ENCODE results near the gene GLYAT.

GRCh38 chr11:58765078-58765477, 33.3 kb upstream of the GLYAT start:
- TF ChIP-seq CTCF (IDR thresholded peaks at IDR 0.05; ENCODE audit: low read depth, low read length) (no peak), EZH2phosphoT487 (IDR thresholded peaks at IDR 0.05; ENCODE audit: low read depth) (no peak)
